ENCODE results near the gene ADNP2. TPM values are rescaled to one million over a fixed set of nuclear protein-coding genes. Genes with fewer than 3 reads are reported as not detected.

The ADNP2 gene
- total RNA-seq, 1 experiment from 2014 or later, result 12.6 TPM

DNA sequence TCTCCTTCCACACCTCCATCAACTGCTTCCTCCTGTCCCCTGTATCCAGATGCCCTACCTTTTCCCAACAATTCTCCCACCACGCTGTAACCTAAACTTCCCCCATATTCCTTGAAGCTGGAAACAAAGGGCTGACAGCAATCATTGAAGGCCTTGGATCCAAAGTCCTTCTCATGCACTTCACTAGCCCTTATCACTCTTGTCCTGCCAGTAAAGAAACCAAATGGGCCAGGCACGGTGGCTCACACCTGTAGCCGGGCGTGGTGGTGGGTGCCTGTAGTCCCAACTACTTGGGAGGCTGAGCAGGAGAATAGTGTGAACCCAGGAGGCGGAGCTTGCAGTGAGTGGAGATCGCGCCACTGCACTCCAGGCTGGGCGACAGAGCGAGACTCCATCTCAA, 11.9 kb upstream of the ADNP2 start:
- BruUV-seq (replicated peaks), result no TSS peak
- intact Hi-C loops (cut with micrococcal nuclease; ENCODE audit: unreplicated experiment), result no loop called here
- POLR2A ChIA-PET (ENCODE audit: unreplicated experiment), result no interaction called here

DNA sequence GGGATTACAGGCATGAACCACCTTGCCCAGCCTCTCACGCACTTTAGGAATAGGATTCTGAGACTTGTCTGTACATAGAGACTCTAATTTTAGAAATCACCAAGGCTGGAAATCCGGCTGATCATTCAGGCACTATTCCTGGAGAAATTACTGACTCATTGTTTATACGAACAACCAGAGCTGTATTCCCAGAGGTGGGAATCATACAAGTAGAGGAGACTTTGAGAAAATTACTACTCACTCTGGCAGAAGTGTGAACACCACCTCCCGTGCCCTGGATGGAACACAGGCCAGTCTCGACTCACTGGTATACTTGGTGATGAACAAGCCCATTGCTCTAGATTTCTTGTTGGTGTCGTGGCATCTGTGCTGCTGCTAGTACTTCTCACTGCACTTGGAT, 5.8 kb upstream of the ADNP2 start:
- no peak overlapping the region for H2AFZ ChIP-seq
- H3K27ac ChIP-seq, result no peak overlapping the region
- no peaks in the 10 kb centered on the region for H3K9me2 ChIP-seq (ENCODE audit: insufficient read depth)
- ChIA-PET CTCF (no interaction called here), POLR2A (ENCODE audit: unreplicated experiment) (no interaction called here)
- H3K27me3 ChIP-seq (ENCODE audit: insufficient read depth, low read depth), result 0 out of 2 replicates have a peak, but pooled peaks cover 3% of the 10 kb centered on the region
- TF ChIP-seq EZH2 (IDR thresholded peaks at IDR 0.05; ENCODE audit: low read depth), result no peak
- TF ChIP-seq, protein P1, sequence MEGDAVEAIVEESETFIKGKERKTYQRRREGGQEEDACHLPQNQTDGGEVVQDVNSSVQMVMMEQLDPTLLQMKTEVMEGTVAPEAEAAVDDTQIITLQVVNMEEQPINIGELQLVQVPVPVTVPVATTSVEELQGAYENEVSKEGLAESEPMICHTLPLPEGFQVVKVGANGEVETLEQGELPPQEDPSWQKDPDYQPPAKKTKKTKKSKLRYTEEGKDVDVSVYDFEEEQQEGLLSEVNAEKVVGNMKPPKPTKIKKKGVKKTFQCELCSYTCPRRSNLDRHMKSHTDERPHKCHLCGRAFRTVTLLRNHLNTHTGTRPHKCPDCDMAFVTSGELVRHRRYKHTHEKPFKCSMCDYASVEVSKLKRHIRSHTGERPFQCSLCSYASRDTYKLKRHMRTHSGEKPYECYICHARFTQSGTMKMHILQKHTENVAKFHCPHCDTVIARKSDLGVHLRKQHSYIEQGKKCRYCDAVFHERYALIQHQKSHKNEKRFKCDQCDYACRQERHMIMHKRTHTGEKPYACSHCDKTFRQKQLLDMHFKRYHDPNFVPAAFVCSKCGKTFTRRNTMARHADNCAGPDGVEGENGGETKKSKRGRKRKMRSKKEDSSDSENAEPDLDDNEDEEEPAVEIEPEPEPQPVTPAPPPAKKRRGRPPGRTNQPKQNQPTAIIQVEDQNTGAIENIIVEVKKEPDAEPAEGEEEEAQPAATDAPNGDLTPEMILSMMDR (conservative IDR thresholded peaks at IDR 0.05), result no peak
- no peak for DNase-seq
- no peaks in the 10 kb centered on the region for H3K36me3 ChIP-seq (ENCODE audit: low read depth)
- BruUV-seq (replicated peaks), result no TSS peak
- intact Hi-C loops (cut with micrococcal nuclease; ENCODE audit: unreplicated experiment), result no loop called here
- no peak overlapping the region for H3K4me2 ChIP-seq
- H3K4me3 ChIP-seq, result no peak overlapping the region
- H3K4me1 ChIP-seq (replicated peaks; ENCODE audit: insufficient read depth), result no peaks in the 10 kb centered on the region
- H3K79me2 ChIP-seq (ENCODE audit: low read depth), result no peaks in the 10 kb centered on the region
- H3K9me3 ChIP-seq (ENCODE audit: insufficient read depth, low read depth), result no peaks in the 10 kb centered on the region
- no peaks in the 10 kb centered on the region for H4K20me1 ChIP-seq (ENCODE audit: insufficient read depth)
- peaks cover 4% of the 10 kb centered on the region; the same call in 1 of the 2 replicates for H3F3A ChIP-seq (ENCODE audit: insufficient read depth, low read depth)

More for the DNA sequence above, 11.9 kb upstream of the ADNP2 start:
- no peaks in the 10 kb centered on the region for H3K4me1 ChIP-seq (replicated peaks; ENCODE audit: insufficient read depth)
- no peaks in the 10 kb centered on the region for H3K9me3 ChIP-seq (ENCODE audit: insufficient read depth, low read depth)
- no peak overlapping the region for H3K27ac ChIP-seq
- H3K79me2 ChIP-seq (ENCODE audit: low read depth), result no peaks in the 10 kb centered on the region
- H3K36me3 ChIP-seq (ENCODE audit: low read depth), result no peaks in the 10 kb centered on the region
- DNase-seq, result no peak
- no peak overlapping the region for H3K4me2 ChIP-seq
- no peaks in the 10 kb centered on the region for H4K20me1 ChIP-seq (ENCODE audit: insufficient read depth)
- CTCF ChIA-PET, result interaction anchor here (0.6 kb wide), 1 partner anchor 62 kb away, joined by 3 read pairs; no protein-coding TSS in a partner anchor
- TF ChIP-seq, protein P1 (conservative IDR thresholded peaks at IDR 0.05), result no peak
- no peak for TF ChIP-seq EZH2 (IDR thresholded peaks at IDR 0.05; ENCODE audit: low read depth)
- no peak overlapping the region for H2AFZ ChIP-seq
- H3F3A ChIP-seq (ENCODE audit: insufficient read depth, low read depth), result no peaks in the 10 kb centered on the region
- H3K27me3 ChIP-seq (ENCODE audit: insufficient read depth, low read depth), result peaks cover 3% of the 10 kb centered on the region; the same call in 1 of the 2 replicates
- H3K9me2 ChIP-seq (ENCODE audit: insufficient read depth), result no peaks in the 10 kb centered on the region
- H3K4me3 ChIP-seq, result no peak overlapping the region

DNA sequence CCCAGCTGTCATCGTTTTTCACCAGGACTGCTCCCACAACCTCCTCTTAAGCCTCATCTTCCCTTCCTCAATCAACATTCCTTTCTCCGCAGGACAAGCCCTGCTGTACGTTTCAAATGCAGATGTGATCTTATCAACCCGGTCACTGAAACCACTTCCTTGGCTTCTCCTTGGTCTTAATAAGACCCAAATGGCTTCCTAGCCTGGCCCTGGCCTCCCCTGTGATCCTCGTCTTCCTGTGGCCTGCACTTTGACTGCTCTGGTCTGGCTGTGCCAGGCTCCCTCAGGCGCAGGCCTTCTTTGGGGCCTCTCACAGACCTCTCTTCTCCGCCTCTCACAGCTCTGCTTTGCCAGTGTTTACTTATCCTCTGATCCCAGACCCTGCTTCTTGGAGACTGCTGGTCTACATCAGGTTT, 4.7 kb upstream of the ADNP2 start:
- Histone ChIP-seq H3K27me3 (ENCODE audit: insufficient read depth, low read depth) (0 out of 2 replicates have a peak, but pooled peaks cover 3% of the 10 kb centered on the region), H3K4me2 (no peak overlapping the region), H3K9me3 (ENCODE audit: insufficient read depth, low read depth) (no peaks in the 10 kb centered on the region), H2AFZ (no peak overlapping the region), H3K4me1 (replicated peaks; ENCODE audit: insufficient read depth) (no peaks in the 10 kb centered on the region), H4K20me1 (ENCODE audit: insufficient read depth) (no peaks in the 10 kb centered on the region), H3K9me2 (ENCODE audit: insufficient read depth) (no peaks in the 10 kb centered on the region), H3F3A (ENCODE audit: insufficient read depth, low read depth) (peaks cover 8% of the 10 kb centered on the region; the same call in 1 of the 2 replicates), H3K27ac (no peak overlapping the region), H3K79me2 (ENCODE audit: low read depth) (no peaks in the 10 kb centered on the region), H3K36me3 (ENCODE audit: low read depth) (no peaks in the 10 kb centered on the region), H3K4me3 (no peak overlapping the region)
- CTCF ChIA-PET, result no interaction called here
- intact Hi-C loops (cut with micrococcal nuclease; ENCODE audit: unreplicated experiment), result no loop called here
- TF ChIP-seq, protein P1 (conservative IDR thresholded peaks at IDR 0.05), result no peak
- no peak for TF ChIP-seq EZH2 (IDR thresholded peaks at IDR 0.05; ENCODE audit: low read depth)
- DNase-seq, result no peak
- BruUV-seq (replicated peaks), result no TSS peak
- POLR2A ChIA-PET (ENCODE audit: unreplicated experiment), result no interaction called here
